GM18526 (cell line): Measurements from ENCODE around the gene ARVCF.

ENCODE experiments used
- POLR2A ChIP-seq: IDR thresholded peaks from 3 replicates; pipeline ENCODE4 v1.6.1; 2011; ENCODE audit not compliant: insufficient read length; ENCODE audit errors: extremely low read depth

Gene ARVCF

DNA sequence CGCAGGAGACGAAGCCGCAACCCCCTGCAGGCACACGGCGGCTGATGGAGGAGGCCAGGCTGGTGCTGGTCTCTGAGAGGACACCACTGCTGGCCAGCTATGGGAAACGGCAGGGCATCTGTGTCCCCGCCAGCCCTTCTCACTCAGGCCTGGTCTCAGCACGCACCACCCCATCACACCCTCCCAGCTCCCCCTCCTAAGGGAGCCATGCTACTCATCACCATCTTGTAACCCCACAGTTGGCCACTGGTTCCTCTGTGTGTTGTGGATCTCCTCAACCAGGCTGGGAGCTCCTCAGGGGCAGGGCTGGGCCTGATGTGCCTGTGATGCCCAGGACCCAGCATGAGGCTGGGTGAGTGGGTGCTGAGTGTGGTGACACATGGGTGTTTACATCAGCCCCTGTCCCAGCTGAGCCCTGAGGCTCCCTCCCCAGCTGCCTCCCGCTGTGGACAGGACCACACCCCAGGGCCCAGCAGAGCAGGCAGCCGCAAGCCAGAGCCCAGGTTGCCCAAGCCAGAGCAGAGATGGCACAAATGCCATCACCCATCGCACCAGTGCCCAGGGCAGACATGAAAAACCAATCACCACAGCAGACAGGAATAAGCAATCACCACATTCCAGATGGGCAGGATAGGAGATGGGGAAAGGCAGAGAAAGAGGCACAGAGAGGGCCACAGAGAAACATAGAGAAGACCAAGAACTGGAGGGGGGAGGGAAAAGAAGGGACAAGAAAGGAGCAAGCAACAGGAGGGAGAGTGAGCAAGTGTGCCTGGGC is 8.2 kb downstream of the ARVCF start:
- no peak for TF ChIP-seq POLR2A

DNA sequence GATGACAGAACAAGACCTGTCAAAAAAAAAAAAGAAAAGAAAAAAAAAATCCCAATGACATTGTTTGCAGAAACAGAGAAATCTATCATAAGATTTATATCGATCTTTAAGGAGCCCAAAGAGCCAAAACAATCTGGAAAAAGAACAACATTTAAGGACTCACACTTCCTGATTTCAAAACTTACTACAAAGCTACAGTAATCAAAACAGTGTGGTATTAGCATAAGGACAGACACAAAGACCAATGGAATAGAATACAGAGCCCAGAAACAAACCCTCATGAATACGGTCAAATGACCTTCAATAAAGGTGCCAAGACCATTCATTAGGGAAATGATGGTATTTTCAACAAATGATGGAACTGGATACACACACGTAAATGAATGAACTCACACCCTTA is 12.2 kb downstream of the ARVCF start:
- no peak for TF ChIP-seq POLR2A

DNA sequence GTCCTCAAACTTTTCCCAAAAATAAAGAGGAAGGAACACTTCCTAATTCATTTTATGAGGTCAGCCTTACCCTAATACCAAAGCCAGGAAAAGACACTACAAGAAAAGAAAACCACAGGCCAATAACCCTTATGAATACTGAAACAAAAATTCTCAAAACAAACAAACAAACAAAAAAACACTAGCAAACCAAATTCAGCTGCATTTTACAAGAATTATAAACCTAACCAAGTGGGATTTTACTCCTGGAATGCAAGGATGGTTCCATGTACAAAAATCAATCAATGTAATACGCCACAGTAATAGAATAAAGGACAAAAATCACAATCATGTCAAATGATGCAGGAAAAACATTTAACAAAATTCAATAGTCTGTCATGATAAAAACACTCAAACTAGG is 13.3 kb downstream of the ARVCF start:
- TF ChIP-seq POLR2A = no peak

DNA sequence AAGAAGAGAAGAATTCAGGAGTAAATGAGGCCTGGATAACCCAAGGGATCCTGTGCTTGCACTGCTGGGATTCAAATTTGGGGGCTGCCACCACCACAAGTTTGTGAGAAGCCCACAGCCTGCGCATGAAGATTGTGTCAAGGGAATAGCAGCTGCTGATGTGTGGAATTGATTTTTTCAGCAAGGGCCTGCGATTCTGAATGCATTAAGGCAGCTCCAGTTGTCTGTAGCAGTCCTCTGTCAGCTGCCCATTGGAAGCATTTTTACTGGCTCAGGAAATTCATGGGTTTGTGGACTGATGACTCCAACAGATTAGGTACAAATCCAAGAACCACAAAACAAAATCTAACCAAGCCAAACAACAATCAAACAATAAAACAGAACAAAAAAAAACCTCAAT is 14.0 kb downstream of the ARVCF start:
- TF ChIP-seq POLR2A = no peak

DNA sequence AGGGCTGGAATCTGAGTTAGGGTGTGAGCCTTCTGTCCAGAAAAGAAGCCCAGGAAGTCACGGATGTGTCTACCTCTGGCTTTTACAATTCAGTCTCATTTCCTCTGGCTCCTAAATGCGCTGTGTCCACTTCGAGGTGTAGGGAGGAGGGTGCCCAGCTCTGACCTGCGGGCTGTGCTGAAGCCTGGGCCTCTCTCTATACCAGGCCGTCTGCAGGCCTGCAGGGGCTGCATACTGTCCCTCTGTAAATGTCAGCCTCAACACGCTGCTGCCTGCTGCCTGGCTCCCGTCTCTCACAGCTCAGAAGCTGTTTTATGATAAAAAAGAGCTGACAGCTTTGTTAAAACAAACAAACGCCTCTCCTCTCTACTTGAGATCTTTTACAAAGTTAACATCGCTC is 14.5 kb downstream of the ARVCF start:
- TF ChIP-seq POLR2A = no peak

DNA sequence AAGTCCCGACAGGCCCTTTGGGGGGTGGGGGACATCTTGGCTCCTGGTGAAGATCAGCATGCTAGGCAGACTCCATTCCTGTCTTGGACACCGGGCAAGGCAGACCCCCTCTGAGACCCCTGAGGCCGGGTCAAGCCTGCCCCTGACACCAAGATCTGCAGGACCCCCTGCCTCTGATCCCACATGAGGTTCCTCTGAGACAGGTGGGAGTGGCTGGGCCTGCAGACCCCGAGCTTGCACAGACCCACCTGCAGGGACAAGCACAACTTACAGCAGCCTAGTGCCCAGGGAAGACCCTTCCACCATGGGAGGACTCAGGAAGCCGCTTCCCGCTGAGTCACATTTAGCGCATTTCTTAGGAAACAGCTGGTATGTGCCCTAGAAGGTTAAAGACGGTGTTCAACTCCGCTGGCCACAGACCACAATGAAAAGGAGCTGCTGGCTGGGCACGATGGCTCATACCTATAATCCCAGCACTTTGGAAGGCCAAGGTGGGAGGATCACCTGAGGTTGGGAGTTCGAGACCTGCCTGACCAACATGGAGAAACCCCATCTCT is 15.5 kb downstream of the ARVCF start:
- no peak for TF ChIP-seq POLR2A

DNA sequence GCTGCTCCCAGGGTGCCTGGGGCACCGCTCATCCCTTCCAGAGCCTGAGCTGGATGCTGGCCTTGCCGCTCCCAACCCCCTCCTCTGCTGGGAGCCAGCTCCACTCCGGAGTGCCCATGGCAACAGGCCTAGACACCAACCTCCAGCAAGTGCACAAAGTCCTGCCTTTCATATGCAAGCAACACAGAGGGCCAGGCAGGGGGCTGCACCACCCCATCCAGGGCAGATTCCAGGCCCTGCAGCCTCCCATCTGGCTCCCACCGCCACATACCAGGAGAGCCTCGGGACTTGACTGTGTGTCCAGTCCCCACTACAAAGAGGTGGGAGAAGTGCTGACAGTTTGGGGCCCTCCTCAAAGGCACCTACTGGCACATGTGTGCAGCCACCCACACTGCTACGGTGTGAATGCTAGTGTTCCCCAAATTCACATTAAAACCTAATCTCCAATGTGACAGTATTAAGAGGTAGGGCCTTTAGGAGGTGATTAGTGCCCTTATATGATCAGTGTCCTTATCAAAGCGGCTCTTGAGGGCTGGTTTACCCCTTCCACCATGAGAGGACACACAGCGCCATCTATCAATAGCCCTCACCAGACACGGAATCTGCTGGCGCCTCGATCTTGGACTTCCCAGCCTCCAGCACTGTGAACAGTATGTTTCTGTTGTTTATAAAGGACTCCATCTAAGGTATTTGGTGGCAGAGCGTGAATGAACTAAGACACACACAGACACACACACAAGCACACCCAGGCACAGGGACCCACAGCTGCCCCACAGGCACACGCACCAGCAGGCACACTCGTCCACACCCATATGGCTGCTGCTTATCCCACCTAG is 16.2 kb downstream of the ARVCF start:
- TF ChIP-seq POLR2A = no peak

DNA sequence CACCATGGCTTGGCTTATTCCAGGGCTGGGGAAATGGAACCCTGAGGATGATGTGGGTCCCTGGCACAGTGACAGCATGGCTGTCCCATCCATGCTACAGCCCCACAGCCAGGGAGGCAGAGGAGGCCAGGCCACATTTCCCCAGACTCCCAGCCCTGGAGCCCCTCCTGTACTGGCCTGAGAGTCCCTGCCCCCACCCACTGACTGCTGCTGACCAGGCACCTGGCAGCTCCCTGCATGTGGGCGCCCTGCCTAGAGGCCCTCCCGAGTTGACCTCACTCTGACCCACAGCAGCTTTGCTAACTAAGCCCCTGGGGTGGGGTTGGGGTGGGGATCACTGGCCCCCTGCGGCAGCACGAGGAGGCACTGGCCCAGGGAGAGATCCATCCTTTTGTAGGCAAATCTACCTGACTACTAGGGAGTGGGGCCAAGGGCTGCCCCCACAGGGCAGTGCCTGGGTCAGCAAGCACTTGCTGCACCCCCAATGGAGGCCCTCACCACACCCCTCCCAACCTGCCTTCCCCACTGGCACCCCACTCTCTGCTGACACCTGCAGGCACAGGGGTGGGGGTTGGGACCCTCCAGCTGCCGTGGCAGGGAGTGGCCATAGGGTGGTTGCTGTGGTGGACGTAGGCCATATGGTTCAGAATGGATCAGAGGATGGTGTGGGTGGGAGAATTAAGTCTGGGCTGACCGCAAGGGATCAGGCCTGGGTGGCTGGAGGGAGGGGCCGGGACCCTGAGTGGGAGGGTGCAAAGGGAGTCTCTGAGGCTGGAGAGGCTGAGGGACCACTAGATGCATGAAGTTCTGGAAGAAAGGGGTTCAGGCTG is 17.4 kb downstream of the ARVCF start:
- TF ChIP-seq POLR2A = no peak

DNA sequence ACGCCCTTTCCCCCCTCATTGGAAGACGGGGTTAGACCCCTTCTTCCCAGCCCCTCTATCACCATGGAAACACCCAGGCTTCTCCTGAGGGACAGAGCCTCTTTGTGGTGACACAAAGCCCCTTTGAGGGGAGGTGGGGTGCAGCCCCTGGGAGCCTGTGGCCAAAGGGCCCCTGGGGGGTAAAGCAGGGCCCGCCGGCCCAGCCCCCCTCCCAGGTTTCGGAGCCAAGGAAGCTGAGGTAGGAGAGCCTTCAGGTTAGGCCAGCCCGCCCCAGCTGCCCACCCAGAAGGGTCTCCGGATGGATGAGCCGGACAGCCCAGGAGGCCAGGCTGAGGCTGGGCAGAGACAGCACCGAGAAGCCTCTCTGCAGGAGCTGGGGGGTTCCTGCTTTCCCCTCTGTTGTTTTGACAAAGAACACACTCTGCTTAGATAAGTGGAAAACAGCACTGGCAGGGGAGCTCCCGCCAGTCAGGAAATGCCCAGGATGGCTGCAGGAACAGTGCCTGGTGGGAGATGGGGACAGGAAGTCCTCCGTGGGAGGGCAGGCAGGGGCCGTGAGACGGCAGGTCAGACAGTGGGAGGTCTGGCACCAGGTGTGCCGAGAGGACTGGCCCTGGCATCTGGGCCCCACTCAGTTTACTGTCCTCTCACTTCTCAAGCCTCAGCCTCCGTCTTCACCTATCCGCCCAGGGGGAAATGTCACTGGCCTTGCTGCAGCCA is 18.2 kb downstream of the ARVCF start:
- no peak for TF ChIP-seq POLR2A

DNA sequence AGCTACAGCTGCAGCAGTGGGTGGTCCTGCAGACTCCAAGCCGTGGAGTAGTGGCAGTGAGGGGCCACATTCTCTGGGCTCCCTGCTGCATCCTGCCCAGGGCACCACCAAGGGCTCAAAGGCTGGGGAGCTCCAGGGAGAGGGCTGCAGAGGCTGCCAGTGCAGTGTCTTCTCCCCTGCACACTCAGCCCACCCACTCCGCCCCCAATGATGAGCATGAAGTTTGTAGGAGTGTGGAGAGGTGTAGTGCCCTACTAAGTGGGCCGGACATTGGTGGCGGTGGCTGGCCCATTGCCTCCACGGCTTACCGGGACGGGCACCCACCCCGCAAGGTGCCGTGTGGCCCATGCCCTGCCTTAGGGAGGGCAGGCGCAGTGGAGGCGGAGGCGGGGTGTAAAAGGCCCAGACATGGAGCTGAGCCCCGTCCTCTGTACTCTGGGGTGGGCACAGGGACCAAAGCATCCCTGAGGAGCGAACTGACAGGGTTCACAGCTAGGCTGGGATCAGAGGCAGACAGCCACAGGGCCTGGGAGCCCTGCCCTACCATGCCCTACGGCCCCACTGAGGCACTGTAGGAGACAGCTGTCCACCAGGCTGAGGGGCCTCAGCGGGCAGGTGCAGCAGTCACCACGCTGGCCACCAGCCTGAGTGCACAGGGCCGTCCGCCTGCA is 18.9 kb downstream of the ARVCF start:
- TF ChIP-seq POLR2A = no peak

DNA sequence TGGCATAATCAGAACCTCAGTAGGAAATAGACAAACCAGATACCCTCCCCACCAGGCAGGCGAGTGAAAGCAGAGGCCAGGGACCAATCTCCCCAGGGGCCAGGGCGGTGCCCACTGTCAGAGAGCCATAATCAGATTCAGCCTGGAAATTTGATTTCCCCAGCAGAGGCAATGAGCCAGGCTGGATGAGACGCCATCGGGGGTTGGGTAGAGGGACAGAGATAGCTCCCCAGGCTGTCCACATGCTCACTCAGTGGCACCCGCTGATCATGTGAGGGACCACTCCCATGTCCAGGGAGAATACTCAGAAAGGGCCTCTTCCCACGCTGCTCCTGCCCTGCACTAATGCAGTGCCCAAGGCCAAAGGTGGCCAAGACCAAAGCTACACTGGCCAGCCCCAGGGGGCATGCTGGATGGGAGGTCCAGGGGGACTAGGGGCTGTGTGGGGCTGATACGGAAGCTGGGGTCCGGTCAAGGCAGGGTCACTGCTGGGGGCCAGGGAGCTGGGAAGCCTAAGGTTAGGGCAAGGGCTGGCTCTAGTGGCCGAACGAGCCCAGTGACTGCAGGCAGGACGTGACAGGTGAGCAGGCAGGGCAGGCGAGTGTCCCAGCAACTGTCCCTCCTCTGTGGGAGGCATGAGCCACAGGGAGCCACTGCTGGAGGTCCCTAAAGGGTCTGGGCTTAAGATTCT is 19.8 kb downstream of the ARVCF start:
- TF ChIP-seq POLR2A = no peak

DNA sequence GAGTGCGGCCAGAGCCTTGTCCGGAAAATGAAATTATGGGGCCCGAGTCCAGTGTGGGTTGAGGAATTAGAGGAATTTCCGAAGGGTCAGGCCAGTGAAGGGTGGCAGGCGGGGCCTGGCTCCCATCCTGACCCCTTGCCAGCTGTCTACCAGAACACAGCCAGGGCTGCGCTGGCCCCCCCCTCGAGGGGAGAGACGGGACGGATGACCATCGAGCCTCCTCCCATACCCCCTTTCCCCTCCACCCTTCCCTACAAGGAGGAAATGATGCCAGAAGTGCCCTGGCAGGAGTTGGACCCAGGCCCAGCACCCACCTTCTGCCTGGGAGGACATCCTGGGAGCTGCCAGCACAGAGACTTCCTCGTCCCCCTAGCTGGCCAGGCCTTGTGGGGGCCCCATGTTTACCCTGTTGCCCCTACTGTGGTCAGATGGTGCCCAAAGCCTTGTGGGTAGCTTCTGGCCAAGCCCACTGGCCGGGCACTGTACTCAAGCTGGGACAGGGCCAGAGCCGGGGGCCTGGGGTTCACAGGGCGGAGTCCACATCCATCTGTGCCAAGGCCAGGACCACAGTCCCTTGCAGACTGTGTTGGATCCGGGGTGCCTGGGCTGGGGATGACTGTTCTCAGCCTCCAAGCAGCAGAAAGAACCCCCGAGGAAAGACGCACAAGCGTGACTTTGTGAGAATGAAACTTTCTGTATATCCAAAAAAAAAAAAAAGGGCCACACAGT is 20.8 kb downstream of the ARVCF start:
- TF ChIP-seq POLR2A = no peak

DNA sequence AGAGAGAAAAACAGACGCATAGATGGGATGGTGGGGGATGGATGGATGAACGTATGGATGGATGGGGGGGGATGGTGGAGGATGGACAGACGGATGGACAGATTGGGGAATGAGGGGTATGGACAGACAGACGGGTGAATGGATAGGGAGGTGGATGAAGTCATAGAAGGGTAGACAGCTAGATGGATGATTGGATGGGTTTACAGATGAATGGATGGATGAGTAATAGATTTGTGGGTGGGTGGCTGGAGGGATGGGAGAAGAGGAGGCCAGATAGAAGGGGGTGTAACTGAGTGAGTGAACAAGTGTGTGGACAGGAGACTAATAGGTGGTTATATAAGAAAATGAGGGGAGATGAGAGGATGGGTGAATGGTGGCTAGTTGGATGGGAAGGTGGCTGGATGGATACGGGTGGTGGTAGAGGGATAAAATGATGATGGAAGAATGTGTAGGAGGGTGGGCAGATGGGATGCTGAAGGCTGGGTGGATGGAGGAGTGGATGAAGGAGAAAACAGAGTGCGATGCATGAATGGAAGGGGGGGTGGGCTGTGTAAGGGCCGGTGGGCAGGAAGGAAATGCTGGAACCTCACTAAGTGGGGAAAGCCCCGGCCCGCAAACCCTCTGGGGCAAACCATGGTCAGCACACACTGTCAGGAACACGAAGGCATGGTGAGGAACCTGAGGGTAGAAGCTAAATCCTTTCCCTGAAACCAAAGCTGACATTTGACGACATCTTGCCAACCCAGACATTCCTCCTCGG is 21.6 kb downstream of the ARVCF start:
- TF ChIP-seq POLR2A = no peak

DNA sequence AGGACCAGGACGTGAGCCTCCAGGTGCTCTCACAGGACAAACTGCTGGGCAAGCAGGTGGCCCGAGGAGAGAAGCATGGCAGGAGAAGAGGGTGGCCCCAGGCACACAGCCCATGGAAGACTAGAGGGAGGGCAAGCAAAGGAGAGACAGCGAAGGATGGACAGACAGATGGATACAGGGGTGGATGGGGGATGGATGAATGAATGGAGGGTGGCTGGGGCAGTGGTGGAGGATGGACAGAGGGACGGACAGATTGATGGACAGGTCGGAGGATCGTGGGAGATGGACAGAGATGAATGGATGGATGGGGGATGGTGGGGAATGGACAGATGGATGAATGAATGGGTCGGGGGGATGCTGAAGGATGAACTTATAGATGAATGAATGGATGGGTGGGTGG is 22.7 kb downstream of the ARVCF start:
- TF ChIP-seq POLR2A = no peak
